ENCODE data around the gene CCDC47.
"Not testable (repeated sequence)": the region's sequence is repeated elsewhere in the genome, so short reads cannot be mapped to it uniquely, and the experiment has no call there.

CCDC47 gene, protein sequence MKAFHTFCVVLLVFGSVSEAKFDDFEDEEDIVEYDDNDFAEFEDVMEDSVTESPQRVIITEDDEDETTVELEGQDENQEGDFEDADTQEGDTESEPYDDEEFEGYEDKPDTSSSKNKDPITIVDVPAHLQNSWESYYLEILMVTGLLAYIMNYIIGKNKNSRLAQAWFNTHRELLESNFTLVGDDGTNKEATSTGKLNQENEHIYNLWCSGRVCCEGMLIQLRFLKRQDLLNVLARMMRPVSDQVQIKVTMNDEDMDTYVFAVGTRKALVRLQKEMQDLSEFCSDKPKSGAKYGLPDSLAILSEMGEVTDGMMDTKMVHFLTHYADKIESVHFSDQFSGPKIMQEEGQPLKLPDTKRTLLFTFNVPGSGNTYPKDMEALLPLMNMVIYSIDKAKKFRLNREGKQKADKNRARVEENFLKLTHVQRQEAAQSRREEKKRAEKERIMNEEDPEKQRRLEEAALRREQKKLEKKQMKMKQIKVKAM

DNA sequence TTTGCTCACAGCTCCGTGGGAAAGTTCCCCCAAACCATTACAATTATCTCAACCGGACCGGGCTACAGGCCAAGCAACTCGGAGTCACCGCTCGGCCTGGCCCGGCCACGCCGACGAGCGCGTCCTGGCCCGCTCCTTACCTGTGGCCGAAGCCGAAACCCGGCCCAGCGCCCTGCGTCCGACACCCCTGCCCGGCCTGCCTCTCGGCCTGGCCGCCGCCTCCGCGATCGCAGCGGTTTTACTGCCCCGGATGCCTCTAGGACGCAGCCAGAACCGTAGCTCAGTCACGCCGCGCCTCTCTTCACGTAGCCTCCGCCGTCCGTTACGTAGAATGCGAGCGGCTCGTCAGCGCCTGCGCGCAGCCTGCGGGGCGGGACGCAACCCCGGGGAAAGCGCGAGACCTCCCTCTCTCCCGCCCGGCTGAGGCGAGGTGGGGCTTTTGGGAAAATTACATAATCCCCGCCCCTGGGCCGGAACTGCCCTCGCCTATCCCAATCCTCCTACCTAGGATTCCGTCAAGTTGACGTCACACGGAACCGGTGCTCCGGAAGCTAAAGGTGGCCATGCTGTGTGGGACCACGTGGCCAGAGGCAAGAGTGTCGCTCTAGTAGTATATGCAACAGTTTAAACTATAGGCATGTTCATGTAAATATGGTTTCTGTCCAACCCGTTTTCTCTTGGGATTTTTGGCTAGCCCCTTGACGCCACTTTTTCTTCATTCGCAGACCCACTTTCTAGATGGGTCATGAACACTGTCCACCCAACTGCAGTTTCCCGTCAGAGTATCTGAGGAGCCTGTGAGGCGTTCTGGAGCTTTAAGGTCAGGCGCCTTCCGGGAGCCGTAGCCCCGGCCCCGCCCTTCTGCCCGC, at the start of gene CCDC47:
Gene CCDC47, minus strand, starts transcription at position 326 of the 869 bp plus-strand sequence. CDS start 7,422 bp downstream, outside the sequence.
- DNase-seq (ENCODE audit: low spot score), result peak; percentile 98

DNA sequence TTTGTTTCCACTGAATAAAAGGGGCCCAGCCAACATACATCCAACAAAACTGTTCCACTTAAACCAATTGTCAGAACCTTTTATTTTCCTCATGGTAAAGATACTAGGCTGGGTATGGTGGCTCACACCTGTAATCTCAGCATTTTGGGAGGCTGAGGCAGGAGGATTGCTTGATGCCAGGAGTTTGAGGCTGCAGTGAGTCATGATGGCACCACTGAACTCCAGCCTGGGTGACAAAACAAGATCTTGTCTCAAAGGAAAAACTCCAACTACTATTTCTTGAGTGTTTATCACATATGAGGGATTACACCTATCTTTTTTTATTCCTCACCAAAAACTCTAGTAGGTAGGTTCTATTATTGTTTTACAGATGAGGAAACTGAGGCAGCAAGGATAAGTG, 49.1 kb upstream of the CCDC47 start:
- no peak for DNase-seq (ENCODE audit: low spot score)

DNA sequence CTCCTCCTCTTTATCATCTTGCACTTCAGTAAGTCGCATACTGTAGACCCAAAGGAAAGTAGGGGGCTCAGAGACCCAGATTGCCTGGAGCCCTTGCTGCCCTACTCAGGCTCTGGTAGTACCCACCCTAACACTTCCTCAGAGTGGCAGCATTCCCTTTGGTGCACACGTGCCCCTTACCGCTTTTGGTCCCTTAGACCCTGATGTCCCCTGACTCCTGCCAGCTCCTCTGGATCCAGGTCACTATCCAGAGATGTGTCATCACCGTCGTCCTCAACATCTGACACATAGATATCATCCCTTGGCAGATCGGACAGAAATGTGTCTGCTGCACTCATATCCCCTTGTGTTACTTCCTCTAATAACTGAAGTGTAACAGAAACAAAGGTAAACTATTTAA, 48.4 kb upstream of the CCDC47 start:
- DNase-seq (ENCODE audit: low spot score), result no peak

DNA sequence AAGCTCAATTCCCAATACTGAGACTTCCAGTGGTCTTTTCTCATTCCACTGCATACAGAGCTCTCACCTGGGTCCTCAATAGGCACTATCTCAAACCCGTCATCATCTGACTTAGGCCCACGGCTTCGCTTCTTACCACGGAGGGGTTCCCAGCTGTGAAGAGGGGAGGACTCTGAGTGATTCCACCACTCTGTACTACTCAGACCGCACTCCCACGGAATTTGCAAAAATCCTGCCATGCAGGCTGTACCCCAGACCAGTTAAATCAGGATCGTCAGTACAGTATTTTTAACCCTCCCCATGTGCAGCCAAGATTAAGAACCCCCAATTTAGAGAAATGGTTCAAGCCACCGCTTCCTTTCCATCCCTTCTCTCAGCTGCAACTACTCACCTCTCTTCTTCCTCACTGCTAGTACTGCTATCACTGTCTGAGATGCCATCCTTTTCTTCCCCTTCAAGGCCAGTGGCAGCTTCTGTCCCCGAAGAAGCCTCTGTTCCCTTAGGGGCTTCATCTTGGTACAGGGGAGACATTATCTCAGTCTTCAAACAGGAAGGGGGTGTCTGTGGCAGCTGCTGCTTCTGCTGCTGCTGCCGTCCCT, 47.7 kb upstream of the CCDC47 start:
- no peak for DNase-seq (ENCODE audit: low spot score)

DNA sequence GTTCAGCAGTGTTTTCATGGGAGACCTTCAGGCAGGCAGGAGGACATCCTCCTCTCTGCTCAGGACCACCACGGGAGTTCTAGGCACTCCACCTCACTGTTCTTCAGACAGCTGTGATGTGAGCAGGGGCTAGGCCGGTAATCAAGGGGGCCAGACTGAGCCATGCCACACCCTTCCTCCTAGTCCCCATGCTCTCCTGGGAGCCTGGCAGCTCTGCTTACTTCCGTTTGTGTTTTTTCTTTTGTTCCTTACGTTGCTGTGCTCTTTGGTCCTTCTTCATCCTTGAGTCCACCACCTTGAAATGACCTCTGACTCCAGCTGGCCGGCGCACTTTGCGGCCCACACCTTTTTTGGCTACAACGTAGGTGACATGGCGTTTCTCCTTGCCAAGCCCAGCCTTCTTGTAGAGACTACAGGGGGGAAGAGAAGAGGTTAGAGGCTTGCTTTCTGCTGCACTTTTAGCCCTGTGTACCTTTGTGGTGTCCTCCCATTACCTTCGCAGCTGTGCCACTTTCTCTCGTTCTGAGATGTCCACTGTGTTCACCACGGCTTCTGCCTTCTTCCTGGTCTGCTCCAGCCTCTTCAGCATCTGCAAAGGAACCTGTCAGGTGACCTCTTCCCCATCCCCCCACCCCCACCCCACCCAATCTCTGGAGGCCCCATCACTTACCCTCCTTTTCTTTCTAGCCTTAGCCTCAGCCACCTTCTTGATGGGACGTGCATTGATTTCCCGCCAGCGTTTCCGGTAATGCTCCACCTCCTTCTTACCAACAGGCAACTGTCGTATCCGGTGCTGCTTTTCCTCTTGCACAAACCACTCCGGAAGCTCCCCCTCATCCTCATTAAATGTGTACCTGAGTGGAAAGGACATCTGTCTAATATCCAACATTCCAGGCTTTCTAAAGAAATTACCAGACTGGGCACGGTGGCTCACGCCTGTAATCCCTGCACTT, 46.5 kb upstream of the CCDC47 start:
- no peak for DNase-seq (ENCODE audit: low spot score)

DNA sequence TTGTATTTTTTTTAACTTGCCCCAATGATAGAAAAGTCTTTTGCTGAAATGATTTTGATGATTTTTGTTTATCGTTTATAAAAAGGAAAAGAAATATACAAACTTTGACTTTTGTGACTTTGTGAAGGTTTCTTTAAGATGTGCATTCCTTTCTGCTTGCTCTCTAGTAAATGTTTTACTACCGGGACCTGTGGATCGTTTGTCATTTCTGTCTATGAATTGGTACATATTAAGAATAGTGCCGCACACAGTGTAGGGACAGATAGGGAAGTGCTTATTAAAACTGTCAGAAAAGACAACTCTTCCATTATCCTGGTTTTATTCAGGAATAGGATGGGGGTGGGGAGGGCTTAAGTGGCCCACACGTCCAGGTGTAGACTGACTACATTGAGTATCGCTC, 45.7 kb upstream of the CCDC47 start:
- no peak for DNase-seq (ENCODE audit: low spot score)

DNA sequence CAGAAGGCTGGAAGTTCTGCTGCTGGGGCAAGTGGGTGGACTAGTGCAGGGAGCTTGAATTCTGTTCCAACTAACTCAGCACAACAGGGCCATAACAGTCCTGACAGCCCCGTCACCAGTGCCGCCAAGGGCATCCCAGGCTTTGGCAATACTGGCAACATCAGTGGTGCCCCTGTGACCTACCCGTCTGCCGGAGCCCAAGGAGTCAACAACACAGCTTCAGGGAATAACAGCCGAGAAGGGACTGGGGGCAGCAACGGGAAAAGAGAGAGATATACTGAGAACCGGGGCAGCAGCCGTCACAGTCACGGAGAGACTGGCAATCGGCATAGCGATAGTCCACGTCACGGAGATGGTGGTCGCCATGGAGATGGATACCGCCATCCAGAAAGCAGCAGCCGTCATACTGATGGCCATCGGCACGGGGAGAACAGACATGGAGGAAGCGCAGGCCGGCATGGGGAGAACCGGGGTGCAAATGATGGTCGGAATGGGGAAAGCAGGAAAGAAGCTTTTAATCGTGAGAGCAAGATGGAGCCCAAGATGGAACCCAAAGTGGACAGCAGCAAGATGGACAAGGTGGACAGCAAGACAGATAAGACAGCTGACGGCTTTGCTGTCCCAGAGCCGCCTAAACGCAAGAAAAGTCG, 44.5 kb upstream of the CCDC47 start:
- DNase-seq (ENCODE audit: low spot score), result no peak

DNA sequence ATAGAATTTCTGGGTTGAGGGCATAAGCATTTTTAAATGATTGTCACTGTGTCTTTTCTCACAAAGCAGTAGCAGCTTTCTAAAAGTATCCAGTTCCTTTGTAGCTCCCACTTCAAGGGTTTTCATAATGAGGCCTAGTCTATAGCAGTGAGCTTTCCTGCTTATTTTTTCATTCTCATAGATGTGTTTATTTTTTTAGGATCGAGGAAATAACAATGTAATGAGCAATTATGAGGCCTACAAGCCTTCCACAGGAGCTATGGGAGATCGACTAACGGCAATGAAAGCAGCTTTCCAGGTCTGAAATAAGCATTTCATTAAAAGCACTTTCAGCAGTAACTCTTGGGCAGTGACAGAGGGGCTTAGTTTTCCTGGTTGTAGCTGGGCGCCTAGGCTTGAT, 43.3 kb upstream of the CCDC47 start:
- no peak for DNase-seq (ENCODE audit: low spot score)

DNA sequence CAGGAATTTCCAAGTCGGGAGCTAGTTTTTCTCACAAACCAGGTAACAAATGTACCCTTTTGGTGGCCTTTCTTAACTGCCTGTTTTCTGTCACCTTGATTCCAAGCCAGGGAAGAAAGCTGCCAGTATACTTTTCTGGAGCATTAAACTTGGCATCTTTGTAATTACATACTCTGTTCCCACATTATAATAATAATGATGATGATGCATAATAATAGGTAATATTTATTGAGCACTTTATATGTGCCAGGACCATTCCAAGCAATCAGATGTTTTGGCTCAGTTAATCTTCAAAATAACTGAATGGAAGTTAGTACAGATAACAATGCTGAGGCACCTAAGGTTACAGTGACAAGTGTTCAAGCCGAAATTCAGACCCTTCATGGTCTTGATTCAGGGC, 42.7 kb upstream of the CCDC47 start:
- DNase-seq (ENCODE audit: low spot score), result no peak

DNA sequence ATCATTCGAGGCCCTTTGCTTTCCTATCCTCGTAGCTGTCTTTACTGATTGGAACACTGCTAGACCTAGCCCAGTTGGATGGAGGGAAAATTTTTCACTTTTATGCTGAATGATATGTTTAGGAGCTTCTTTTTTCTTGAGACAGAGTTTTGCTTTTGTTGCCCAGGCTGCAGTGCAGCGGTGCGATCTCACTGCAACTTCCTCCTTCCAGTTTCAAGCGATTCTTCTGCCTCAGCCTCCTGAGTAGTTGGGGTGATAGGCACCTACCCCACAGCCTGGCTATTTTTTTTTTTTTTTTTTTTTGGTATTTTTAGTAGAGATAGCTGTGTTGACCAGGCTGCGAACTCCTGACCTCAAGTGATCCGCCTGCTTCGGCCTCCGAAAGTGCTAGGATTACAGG, 36.6 kb upstream of the CCDC47 start:
- DNase-seq (ENCODE audit: low spot score), result no peak

DNA sequence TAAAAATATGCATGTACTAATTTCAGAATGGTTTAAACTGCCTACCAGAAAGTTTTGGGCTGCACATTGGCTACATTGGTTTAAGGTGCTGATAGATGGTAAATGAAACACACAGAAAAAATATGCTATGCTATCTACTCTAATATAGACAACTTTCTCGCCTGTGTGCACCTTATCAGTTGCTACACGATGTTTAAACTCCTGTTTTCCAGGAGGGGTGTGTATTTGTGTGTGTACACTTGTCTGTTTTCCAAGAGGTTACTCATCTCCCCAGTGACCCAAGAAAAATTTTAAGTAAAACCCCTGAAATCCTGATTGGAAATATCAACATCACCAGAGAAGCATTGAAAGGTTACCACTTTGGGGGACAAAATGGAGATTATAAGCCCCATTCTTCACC, 32.2 kb upstream of the CCDC47 start:
- peak; percentile 43 for DNase-seq (ENCODE audit: low spot score)

DNA sequence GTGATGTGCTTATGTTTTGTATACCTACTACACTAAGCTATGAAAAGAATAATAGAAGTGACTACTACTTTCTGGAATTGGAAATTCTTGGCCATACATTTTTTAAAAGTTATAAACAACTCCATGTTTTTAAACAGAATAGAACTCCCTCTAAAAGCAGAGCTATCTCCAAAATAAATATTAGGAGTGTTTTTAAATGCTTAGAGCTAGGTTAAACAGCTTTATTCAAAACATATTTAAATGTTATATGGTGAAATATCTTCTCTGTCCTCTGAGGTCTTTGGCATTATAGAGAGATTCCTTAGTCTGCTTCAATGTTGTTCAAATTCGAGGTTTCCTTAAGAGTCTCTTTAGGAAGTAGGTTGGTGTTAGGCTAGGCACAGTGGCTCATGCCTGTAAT, 30.9 kb upstream of the CCDC47 start:
- no peak for DNase-seq (ENCODE audit: low spot score)

DNA sequence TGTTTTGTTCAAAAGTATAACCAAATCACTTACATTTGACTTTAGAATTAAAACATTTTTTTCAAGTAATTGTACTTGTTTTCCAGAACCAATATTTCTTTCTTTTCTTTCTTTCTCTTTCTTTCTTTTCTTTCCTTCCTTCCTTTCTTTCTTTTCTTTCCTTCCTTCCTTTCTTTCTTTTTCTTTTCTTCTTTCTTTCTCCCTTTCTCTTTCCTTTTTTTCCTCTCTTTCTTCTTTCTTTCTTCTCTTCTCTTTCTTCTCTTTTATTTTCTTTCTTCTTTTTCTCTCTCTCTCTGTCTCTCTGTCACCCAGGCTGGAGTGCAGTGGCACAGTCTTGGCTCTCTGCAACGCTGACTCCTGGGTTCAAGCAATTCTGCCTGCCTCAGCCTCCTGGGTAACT, 27.4 kb upstream of the CCDC47 start:
- DNase-seq (ENCODE audit: low spot score), result no peak

DNA sequence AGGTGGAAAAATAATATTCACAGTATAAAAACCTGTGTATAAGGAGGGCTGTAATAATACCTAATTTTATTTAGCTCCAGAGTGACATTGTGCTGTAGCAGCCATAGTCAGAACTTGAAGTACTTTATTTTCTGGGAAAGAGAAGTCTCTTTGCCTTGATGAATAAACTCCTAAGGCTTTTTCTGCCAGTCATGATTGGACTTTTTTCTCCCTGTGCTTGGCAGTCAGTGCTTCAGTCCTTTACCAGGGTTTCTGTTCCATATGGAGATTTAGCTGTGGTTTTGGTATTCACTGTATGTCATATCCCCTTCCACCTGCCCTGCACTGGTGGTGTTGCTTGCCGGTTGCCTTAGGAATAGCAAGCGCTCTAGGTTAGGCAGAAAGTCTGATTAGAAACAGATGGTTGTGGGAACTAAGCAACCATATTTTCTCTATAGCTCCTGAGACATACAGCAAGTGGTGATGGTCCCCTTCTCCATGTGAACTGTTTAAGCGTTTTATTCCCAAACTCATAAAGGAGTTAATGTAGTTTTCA, 25.2 kb upstream of the CCDC47 start:
- no peak for DNase-seq (ENCODE audit: low spot score)

DNA sequence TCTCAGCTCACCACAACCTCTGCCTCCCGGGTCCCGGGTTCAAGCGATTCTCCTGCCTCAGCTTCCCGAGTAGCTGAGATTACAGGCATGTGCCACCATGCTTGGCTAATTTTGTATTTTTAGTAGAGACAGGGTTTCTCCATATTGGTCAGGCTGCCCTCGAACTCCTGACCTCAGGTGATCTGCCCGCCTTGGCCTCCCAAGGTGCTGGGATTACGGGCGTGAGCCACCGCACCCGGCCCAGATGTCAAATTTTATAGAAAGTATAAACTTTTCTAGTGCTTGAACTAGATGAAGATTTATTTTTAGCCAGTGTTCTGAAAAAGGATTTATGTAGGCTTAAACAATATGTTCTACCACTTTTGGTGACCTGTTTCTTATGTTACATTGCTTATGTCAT, 23.0 kb upstream of the CCDC47 start:
- not testable (repeated sequence) for DNase-seq (ENCODE audit: low spot score)

DNA sequence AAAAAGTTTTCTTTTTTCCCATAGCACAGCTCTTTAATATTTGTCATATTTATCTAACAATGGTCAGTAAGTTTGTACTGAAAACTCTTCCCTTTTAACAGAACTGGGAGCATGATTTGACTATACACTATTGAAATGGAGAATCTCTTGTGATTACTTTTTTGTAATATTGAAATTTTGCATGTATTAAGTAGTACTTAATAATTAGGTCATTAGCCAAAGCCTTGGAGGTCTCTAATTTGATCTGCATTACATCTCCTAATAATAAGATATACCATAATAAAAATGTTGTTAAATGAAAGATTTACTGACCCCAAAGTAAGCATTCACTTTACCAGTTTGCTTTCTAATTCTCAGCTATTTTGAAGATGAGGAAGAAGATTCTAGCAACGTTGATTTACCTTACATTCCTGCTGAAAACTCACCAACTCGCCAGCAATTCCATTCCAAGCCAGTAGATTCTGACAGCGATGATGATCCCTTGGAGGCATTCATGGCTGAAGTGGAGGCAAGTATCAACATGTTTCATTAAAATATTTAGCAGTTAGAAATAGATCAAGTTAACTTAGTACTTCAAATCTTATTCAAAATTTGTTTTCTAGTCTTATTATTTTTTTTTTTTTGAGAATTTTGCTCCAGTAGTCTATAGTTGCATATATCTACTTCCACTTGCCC, 18.8 kb upstream of the CCDC47 start:
- DNase-seq (ENCODE audit: low spot score), result no peak

DNA sequence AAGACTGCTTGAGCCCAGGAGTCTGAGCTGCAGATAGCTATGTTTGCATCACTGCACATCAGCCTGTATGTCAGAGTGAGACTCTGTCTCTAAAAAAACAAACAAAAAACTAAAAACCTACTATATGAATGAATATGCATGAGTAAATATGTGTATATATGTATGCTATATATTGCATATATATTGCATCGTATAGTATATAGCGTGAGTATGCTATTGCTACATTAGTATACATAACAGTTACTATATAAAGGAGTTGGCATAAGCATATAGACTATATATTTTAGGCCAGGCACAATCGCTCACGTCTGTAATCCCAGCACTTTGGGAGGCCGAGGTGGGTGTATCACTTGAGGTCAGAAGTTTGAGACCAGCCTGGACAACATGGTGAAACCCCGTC, 16.7 kb upstream of the CCDC47 start:
- DNase-seq (ENCODE audit: low spot score), result no peak

DNA sequence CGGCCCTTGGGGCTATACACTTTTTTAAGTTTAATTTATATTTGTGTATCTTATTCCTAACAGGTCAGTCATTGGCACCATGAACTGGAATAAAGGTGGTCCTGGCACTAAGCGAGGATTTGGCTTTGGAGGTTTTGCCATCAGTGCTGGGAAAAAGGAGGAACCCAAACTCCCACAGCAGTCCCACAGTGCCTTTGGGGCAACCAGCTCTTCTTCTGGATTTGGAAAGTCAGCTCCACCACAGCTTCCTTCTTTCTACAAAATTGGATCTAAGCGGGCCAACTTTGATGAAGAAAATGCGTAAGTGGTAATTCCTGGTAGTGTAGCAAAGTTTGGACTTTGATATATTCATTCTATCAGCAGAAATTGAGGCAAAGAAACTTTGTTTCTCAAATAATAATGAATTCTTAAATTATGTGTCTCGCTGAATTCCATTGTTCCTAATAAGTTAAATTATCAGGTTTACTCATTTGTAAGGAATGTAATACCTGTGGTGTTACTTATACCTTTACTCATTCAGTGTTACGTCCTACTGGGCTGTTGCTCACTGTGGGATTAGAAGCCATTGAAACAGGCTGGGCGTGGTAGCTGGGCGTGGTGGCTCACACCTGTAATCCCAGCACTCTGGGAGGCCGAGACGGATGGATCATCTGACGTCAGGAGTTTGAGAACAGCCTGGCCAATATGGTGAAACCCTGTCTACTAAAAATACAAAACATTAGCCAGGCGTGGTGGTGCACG, 13.7 kb upstream of the CCDC47 start:
- DNase-seq (ENCODE audit: low spot score), result no peak

DNA sequence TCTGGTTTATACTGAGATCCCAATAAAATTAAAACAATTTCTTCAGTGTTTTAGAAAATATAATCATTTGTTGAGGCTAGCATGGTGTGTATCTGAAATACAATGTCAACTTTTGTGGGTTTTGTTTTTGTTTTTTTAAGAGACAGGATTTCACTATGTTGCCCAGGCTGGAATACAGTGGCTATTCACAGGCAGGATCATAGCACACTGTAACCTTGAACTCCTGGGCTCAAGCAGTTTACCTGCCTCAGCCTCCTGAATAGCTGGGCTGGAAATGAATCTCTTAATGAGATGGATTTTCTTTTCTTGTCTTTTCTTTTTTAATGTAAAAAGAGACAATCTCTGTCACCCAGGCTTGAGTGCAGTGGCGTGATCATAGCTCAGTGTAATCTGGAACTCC, 12.7 kb upstream of the CCDC47 start:
- no peak for DNase-seq (ENCODE audit: low spot score)

Measured in hematopoietic multipotent progenitor cell treated with erythropoietin and hydrocortisone succinate and interleukin-3 and kit ligand, for 17 days (in vitro differentiated cells).